Gastrocnemius medialis (tissue), 4 donors: Measurements from ENCODE around the gene PLA2R1. TPM values are rescaled to one million over a fixed set of nuclear protein-coding genes. Genes with fewer than 3 reads are reported as not detected.

Source experiments
- ATAC-seq, 2 donors: fragments of 150-250 bp; one replicate each; pipeline ENCODE4 v1.9.1; 2016
- DNase-seq, 2 donors: peaks; one replicate each; pipeline ENCODE4 v3.0.0-alpha.2; 2019
- H3K27ac ChIP-seq, 4 donors: fragments of 200-600 bp; sonication (generic); 1 replicate in 1 of 4; 2 replicates in 3 of 4; pipeline ENCODE4 v1.5.1; 2016 to 2018; ENCODE audit warnings: mild to moderate bottlenecking in 2 of 4, moderate library complexity in 1 of 4
- H3K27me3 ChIP-seq, 3 donors: fragments of 200-600 bp; sonication (generic) in 2 of 3; 1 replicate in 1 of 3; 2 replicates in 2 of 3; pipeline versions ENCODE4 v1.5.1 to v1.6.0; 2016 to 2019; ENCODE audit warnings: mild to moderate bottlenecking in 1 of 3, moderate library complexity in 1 of 3
- H3K36me3 ChIP-seq, 2 donors: fragments of 200-600 bp; sonication (generic) in 1 of 2; one replicate each; pipeline ENCODE4 v1.5.1; 2017 to 2018
- H3K4me1 ChIP-seq, 2 donors: fragments of 200-600 bp; sonication (generic) in 1 of 2; one replicate each; pipeline ENCODE4 v1.5.1; 2016 to 2017; ENCODE audit warnings: mild to moderate bottlenecking in 2 of 2
- H3K4me3 ChIP-seq, 4 donors: fragments of 200-600 bp; sonication (generic) in 3 of 4; 1 replicate in 1 of 4; 2 replicates in 3 of 4; pipeline ENCODE4 v1.5.1; 2016 to 2019; ENCODE audit warnings: mild to moderate bottlenecking in 2 of 4
- H3K9me3 ChIP-seq, 3 donors: fragments of 200-600 bp; sonication (generic) in 2 of 3; 1 replicate in 1 of 3; 2 replicates in 2 of 3; pipeline ENCODE4 v1.5.1; 2016 to 2019
- CTCF ChIP-seq, 5 experiments: fragments of 450-650 bp in 3 of 5; fragments of 200-600 bp in 2 of 5; sonication (generic) in 2 of 5; IDR thresholded peaks in 4 of 5; conservative IDR thresholded peaks in 1 of 5; 1 replicate in 4 of 5; 2 replicates in 1 of 5; pipeline ENCODE4 v1.5.1; 2016 to 2019; ENCODE audit warnings: antibody characterized with exemption in 5 of 5, mild to moderate bottlenecking in 3 of 5, moderate library complexity in 3 of 5
- POLR2A ChIP-seq, 2 donors: fragments of 450-650 bp; IDR thresholded peaks; one replicate each; pipeline ENCODE4 v1.6.1; 2017; ENCODE audit warnings: antibody characterized with exemption in 2 of 2, mild to moderate bottlenecking in 2 of 2, moderate library complexity in 2 of 2
- in situ Hi-C, 4 donors: fragments of 200-750 bp; cut with MboI; loops; one replicate each; pipeline versions ENCODE4 v1.15.0 to v1.8.0; 2017; ENCODE audit warnings: low sequenced_read_pairs in 4 of 4
- intact Hi-C: fragments of 100-400 bp; cut with DNase I; formaldehyde crosslinking; loops from one replicate; pipeline ENCODE4 v1.15.1; 2023; ENCODE audit warnings: low total_unique reads
- total RNA-seq, 4 donors: library from RNA; depleted of rRNA; stranded (reverse); fragments of >200 nt; gene quantifications; one replicate each; pipeline versions ENCODE4 v1.1.0 to v1.2.3, GENCODE V29; 2016

The PLA2R1 gene
- total RNA-seq, 4 donors from 2014 or later = 0.34 to 1.0 (median 0.45) TPM

DNA sequence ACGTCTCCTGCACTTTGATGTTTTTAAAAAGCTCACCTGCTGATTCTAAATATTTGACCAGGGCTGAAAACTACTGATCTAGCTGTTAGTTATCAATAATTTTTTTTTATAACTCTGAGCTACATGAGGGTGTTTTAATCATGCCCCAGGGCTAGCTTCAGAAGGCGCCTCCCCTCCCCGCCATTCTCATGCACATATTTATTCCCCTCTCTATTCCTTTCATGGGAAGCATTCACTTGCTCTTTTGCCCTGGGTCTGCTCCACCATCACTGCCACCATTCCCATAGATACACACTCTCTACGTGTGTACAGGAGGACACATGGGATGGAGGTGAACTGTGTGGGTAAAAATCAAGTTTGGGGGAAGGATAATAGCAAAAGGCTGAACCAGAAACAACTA is 101.0 kb downstream of the PLA2R1 start:
- ATAC-seq (no peak), DNase-seq (no peak)
- Histone ChIP-seq H3K9me3 (no peaks in the 10 kb centered on the region), H3K27ac (no peak overlapping the region), H3K36me3 (no peaks in the 10 kb centered on the region), H3K4me1 (no peaks in the 10 kb centered on the region), H3K27me3 (no peaks in the 10 kb centered on the region), H3K4me3 (no peak overlapping the region)
- TF ChIP-seq CTCF (IDR thresholded peaks at IDR 0.05 in 4 of 5, conservative IDR thresholded peaks at IDR 0.05 in 1 of 5) (no peak), POLR2A (IDR thresholded peaks at IDR 0.05) (no peak)
- in situ Hi-C loops (no loop called here), intact Hi-C loops (no loop called here)

DNA sequence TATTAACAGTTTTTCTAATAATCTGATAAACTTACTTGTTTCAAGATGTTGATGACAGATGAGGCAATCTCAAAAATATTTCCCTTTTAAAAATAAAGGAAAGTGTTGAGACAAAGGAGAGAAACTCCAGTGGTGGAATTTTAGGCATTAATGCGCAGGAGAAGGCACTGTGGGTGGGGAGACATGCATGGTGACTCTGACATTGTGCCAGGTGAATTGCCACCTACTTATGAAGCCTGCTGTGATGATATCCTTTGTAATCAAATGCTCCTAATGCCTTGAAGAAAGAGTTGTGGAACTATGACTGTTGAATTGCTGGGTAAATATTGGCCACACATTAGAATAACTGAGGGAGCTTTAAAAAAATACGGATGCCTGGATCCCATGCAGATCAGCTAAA is 101.4 kb downstream of the PLA2R1 start:
- no peak for ATAC-seq
- in situ Hi-C loops = no loop called here

GRCh38 chr2:159960414-159960813 is 102.0 kb downstream of the PLA2R1 start:
- no peaks in the 10 kb centered on the region for H3K4me1 ChIP-seq
- TF ChIP-seq POLR2A (IDR thresholded peaks at IDR 0.05) (no peak), CTCF (IDR thresholded peaks at IDR 0.05 in 4 of 5, conservative IDR thresholded peaks at IDR 0.05 in 1 of 5) (no peak)
- H3K27me3 ChIP-seq = no peaks in the 10 kb centered on the region
- H3K9me3 ChIP-seq = no peaks in the 10 kb centered on the region
- ATAC-seq = no peak
- no peaks in the 10 kb centered on the region for H3K36me3 ChIP-seq
- no peak overlapping the region for H3K4me3 ChIP-seq
- H3K27ac ChIP-seq = no peak overlapping the region
- in situ Hi-C loops (no loop called here), intact Hi-C loops (no loop called here)
- no peak for DNase-seq

More for the DNA sequence above, 101.4 kb downstream of the PLA2R1 start:
- H3K27ac ChIP-seq = no peak overlapping the region
- no peaks in the 10 kb centered on the region for H3K4me1 ChIP-seq
- DNase-seq = no peak
- no peak overlapping the region for H3K4me3 ChIP-seq
- H3K9me3 ChIP-seq = no peaks in the 10 kb centered on the region
- no peaks in the 10 kb centered on the region for H3K27me3 ChIP-seq
- H3K36me3 ChIP-seq = no peaks in the 10 kb centered on the region
- TF ChIP-seq POLR2A (IDR thresholded peaks at IDR 0.05) = no peak
- TF ChIP-seq CTCF (IDR thresholded peaks at IDR 0.05 in 4 of 5, conservative IDR thresholded peaks at IDR 0.05 in 1 of 5) = no peak
- intact Hi-C loops = no loop called here

DNA sequence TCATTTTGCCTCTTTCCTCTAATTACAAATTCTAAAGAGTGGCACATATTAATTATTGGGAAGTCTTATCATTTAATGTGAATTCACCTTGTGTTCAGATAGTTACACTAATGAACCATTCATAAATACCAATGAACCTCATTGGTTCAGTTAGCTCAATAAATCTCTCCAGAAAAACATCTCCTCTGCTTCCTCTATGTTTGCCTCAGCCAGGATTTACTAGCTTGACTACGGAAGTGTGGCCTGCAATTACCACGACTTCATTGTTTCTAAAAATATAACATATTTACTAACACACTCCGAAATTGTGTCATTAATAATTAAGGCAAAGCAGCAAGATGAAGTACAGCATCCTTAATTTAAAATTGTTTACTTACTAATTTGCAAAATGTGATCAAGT is 103.3 kb downstream of the PLA2R1 start:
- H3K36me3 ChIP-seq = no peaks in the 10 kb centered on the region
- TF ChIP-seq POLR2A (IDR thresholded peaks at IDR 0.05) = no peak
- no peak for TF ChIP-seq CTCF (IDR thresholded peaks at IDR 0.05 in 4 of 5, conservative IDR thresholded peaks at IDR 0.05 in 1 of 5)
- H3K9me3 ChIP-seq = no peaks in the 10 kb centered on the region
- in situ Hi-C loops (no loop called here), intact Hi-C loops (no loop called here)
- DNase-seq (no peak), ATAC-seq (no peak)
- H3K4me1 ChIP-seq = no peaks in the 10 kb centered on the region
- H3K27me3 ChIP-seq = no peaks in the 10 kb centered on the region
- no peak overlapping the region for H3K4me3 ChIP-seq
- no peak overlapping the region for H3K27ac ChIP-seq

- DNase-seq (no peak), ATAC-seq (no peak)
- no peaks in the 10 kb centered on the region for H3K27me3 ChIP-seq
- H3K4me3 ChIP-seq = no peak overlapping the region
- intact Hi-C loops = no loop called here
- TF ChIP-seq CTCF (IDR thresholded peaks at IDR 0.05 in 4 of 5, conservative IDR thresholded peaks at IDR 0.05 in 1 of 5) (no peak), POLR2A (IDR thresholded peaks at IDR 0.05) (no peak)
- H3K9me3 ChIP-seq = no peaks in the 10 kb centered on the region
- H3K36me3 ChIP-seq = no peaks in the 10 kb centered on the region
- no peak overlapping the region for H3K27ac ChIP-seq
- in situ Hi-C loops = no loop called here
- no peaks in the 10 kb centered on the region for H3K4me1 ChIP-seq
Measured at GRCh38 chr2:159953136-159953823, 109.1 kb downstream of the PLA2R1 start.
